MM.1S (cell line): ENCODE results near the gene SFMBT2.

Experiments
- EZH2 ChIP-seq: fragments of 300-600 bp; sonication (generic); optimal IDR thresholded peaks from 2 replicates; pipeline ENCODE3; 2017; ENCODE audit warnings: low read depth, mild to moderate bottlenecking, antibody characterized with exemption, low read length, mixed read lengths
- TF ChIP-seq, protein P1 (sequence below): fragments of 300-600 bp; sonication (generic); IDR thresholded peaks from 2 replicates; pipeline ENCODE4 v1.5.1; 2016; ENCODE audit warnings: antibody characterized with exemption, low read length, mixed read lengths

GRCh38 chr10:7260412-7260900 is 150.4 kb downstream of the SFMBT2 start:
- TF ChIP-seq EZH2, result no peak
- TF ChIP-seq, protein P1, sequence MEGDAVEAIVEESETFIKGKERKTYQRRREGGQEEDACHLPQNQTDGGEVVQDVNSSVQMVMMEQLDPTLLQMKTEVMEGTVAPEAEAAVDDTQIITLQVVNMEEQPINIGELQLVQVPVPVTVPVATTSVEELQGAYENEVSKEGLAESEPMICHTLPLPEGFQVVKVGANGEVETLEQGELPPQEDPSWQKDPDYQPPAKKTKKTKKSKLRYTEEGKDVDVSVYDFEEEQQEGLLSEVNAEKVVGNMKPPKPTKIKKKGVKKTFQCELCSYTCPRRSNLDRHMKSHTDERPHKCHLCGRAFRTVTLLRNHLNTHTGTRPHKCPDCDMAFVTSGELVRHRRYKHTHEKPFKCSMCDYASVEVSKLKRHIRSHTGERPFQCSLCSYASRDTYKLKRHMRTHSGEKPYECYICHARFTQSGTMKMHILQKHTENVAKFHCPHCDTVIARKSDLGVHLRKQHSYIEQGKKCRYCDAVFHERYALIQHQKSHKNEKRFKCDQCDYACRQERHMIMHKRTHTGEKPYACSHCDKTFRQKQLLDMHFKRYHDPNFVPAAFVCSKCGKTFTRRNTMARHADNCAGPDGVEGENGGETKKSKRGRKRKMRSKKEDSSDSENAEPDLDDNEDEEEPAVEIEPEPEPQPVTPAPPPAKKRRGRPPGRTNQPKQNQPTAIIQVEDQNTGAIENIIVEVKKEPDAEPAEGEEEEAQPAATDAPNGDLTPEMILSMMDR, result peak; percentile 56
